ENCODE data around the gene RPL22.
A peak's percentile ranks its signal among the peaks of the same experiment; 100 is the strongest.

Gene RPL22

DNA sequence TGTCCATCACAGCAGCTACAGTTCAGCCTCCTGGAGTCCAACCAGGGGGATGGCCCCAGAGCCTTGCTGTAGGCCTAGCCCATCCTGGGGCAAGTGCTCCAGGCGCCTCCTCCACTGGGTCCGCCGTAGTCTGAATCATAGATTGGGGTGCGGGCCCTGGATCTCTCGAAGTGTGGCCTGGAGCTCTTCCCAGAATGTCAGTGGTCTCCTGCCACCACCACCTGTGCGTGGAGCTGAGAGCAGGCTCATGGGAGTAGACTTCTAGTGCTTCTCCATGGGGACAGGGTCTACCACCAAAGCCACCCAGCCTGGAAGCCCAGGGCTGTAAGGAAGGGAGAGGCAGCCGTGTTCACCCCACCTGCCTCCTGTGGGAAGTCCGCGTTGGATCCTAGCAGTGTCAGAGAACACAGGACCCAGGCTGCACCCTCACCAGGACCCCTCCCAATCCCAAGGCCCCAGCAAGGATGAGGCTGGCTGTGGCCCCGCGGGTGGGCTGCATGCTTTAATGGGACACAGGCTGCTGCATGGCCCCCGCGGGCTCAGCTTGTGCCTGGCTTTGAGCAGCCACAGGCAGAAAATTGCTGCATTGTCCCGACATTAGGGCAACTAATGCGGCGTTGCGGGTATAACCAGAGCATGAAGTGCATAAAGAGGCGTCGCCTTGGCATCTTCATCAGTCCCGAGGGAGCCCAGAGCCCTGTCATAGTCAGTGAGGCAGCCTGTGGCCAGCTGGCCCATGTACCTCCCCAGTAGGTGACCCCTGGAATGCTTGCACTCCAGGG is 43.8 kb upstream of the RPL22 start:
- no peak for TF ChIP-seq FOXP2 (optimal IDR thresholded peaks at IDR 0.05; ENCODE audit: borderline replicate concordance, extremely low read depth, extremely low read length, insufficient read depth)
- TF ChIP-seq SIN3A (IDR thresholded peaks at IDR 0.05; ENCODE audit: borderline replicate concordance, insufficient read depth, low read length), result no peak
- TF ChIP-seq POLR2AphosphoS5 (IDR thresholded peaks at IDR 0.05; ENCODE audit: low read depth, low read length), result no peak
- TF ChIP-seq REST (IDR thresholded peaks at IDR 0.05; ENCODE audit: insufficient read depth in 1 of 2, low read depth in 2 of 2, low read length in 2 of 2), result no peak
- no peak for TF ChIP-seq TAF1 (IDR thresholded peaks at IDR 0.05; ENCODE audit: borderline replicate concordance, insufficient read depth, low read length)

DNA sequence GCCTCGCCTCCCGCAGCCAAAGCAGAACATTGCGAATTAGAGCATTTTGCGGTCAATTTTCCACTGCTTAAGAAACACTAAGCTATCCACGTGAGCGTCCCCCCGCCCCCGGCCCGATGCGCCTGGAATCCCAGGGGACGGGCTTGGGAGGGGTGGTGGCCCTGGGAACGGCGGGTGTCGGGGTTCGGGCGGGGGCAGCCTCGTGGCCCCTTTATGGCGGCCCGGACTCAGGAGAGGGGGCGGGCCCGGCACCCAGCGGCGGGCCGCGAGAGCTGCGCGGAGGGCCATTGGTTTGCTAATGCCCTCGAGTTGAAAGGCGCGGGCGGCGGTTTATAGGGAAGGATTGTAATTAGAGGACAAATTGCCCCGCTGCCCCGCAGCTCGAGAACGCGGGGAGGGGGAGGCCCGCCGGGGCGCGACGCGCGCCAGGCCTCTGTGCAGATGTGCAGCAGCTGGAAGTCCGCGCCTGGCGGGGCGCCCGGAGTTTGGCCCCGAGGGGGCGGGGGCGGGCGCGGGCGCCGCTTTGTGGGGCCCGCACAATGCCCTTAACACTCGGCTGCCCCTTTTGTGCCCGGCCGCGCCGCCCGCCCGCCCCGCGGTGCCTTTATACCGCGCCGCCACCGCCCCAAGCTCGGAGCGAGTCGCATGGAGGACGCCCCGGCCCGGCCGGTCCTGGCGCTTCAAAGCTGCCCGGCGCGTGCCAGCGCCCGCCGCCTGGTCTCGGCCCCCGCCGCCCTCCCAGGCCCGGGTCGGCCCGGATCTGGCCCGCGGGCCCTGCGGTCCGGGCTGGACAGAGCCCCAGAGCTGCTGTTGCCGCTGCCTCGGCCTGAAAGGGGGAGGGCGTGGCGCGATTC is 42.7 kb upstream of the RPL22 start:
- peak; percentile 43 to 77; a peak in 3 of 4 replicates for TF ChIP-seq REST (IDR thresholded peaks at IDR 0.05; ENCODE audit: insufficient read depth in 1 of 2, low read depth in 2 of 2, low read length in 2 of 2)
- no peak for TF ChIP-seq TAF1 (IDR thresholded peaks at IDR 0.05; ENCODE audit: borderline replicate concordance, insufficient read depth, low read length)
- TF ChIP-seq FOXP2 (optimal IDR thresholded peaks at IDR 0.05; ENCODE audit: borderline replicate concordance, extremely low read depth, extremely low read length, insufficient read depth), result no peak

- TF ChIP-seq POLR2AphosphoS5 (IDR thresholded peaks at IDR 0.05; ENCODE audit: low read depth, low read length) (no peak), FOXP2 (optimal IDR thresholded peaks at IDR 0.05; ENCODE audit: borderline replicate concordance, extremely low read depth, extremely low read length, insufficient read depth) (no peak), SIN3A (IDR thresholded peaks at IDR 0.05; ENCODE audit: borderline replicate concordance, insufficient read depth, low read length) (no peak), REST (IDR thresholded peaks at IDR 0.05; ENCODE audit: insufficient read depth in 1 of 2, low read depth in 2 of 2, low read length in 2 of 2) (no peak), TAF1 (IDR thresholded peaks at IDR 0.05; ENCODE audit: borderline replicate concordance, insufficient read depth, low read length) (no peak)
These were observed 41.9 kb upstream of the RPL22 start for GRCh38 chr1:6241107-6241886.

- TF ChIP-seq SIN3A (IDR thresholded peaks at IDR 0.05; ENCODE audit: borderline replicate concordance, insufficient read depth, low read length), result no peak
- TF ChIP-seq POLR2AphosphoS5 (IDR thresholded peaks at IDR 0.05; ENCODE audit: low read depth, low read length), result no peak
- TF ChIP-seq FOXP2 (optimal IDR thresholded peaks at IDR 0.05; ENCODE audit: borderline replicate concordance, extremely low read depth, extremely low read length, insufficient read depth), result no peak
- TF ChIP-seq TAF1 (IDR thresholded peaks at IDR 0.05; ENCODE audit: borderline replicate concordance, insufficient read depth, low read length), result no peak
- TF ChIP-seq REST (IDR thresholded peaks at IDR 0.05; ENCODE audit: insufficient read depth in 1 of 2, low read depth in 2 of 2, low read length in 2 of 2), result no peak
These were observed 40.8 kb upstream of the RPL22 start for GRCh38 chr1:6239950-6240768.

Data from PFSK-1 (cell line).